ENCODE measurements around the gene SBF1. TPM values are rescaled to one million over a fixed set of nuclear protein-coding genes. Genes with fewer than 3 reads are reported as not detected.

SBF1 gene
- total RNA-seq, 2 experiments from 2014 or later, result 220 to 227 TPM

DNA sequence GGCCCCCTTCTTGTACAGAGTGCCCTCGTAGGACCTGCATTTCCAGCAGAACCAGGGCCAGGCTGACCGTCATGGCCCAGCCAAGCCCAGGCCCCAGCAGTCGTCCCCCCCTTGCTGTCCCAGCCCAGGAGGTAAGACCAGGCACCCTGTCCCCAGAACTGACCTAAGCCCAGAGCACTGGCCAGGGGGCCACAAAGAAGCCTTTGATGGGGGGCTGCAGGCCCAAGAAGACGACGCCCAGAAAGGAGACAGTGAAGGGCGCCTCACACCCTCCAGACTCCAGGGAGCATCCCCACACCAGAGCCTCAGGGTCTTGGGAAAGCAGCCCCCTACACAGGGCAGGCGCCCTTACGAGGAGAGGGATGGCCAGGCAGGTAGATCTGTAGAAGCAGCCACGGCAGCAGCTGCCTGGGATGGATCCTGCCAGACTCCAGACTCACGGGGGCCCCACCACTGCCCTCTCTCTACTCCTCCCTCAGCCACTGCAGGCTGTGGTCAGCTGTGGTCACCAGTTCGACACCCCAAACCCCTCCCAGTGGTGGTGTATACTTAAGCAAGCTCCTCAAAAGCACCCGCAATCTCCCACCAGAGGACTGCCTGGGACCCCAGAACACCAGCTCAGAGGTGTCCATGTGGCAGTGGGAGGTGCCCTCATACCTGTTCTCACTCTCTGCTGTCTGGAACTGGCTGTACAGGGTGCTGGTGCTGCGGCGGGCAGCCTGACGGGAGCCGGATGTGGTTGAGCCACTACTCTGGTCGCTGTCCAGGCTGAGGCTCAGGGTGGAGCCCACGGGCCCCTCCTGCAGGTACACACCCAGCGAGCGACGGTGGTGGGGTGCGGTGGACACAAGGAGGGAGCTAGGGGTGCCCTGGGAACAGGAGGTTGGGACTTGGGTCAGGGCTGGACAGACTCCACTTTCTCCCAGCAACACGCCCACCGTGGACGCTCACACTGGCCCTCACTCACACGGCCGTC, 27.0 kb downstream of the SBF1 start:
- no peaks in the 10 kb centered on the region for H3K27me3 ChIP-seq (ENCODE audit: control insufficient read depth in 1 of 2, insufficient read depth in 2 of 2, low read length in 2 of 2)
- H3K4me1 ChIP-seq (ENCODE audit: insufficient read depth, low read length), result peaks cover 25% of the 10 kb centered on the region
- H3K4me3 ChIP-seq (ENCODE audit: low read length), result no peak overlapping the region
- no peaks in the 10 kb centered on the region for H3K9me3 Mint-ChIP-seq
- H3K9me3 ChIP-seq (ENCODE audit: control insufficient read depth in 1 of 2, insufficient read depth in 1 of 2, low read length in 2 of 2), result no peaks in the 10 kb centered on the region
- peak in 2 of 14 experiments; percentile 0 to 6 for DNase-seq
- TF ChIP-seq, protein P1, sequence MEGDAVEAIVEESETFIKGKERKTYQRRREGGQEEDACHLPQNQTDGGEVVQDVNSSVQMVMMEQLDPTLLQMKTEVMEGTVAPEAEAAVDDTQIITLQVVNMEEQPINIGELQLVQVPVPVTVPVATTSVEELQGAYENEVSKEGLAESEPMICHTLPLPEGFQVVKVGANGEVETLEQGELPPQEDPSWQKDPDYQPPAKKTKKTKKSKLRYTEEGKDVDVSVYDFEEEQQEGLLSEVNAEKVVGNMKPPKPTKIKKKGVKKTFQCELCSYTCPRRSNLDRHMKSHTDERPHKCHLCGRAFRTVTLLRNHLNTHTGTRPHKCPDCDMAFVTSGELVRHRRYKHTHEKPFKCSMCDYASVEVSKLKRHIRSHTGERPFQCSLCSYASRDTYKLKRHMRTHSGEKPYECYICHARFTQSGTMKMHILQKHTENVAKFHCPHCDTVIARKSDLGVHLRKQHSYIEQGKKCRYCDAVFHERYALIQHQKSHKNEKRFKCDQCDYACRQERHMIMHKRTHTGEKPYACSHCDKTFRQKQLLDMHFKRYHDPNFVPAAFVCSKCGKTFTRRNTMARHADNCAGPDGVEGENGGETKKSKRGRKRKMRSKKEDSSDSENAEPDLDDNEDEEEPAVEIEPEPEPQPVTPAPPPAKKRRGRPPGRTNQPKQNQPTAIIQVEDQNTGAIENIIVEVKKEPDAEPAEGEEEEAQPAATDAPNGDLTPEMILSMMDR (IDR thresholded peaks at IDR 0.05), result no peak
- ChIA-PET CTCF (no interaction called here), POLR2A (interaction anchor here (0.9 kb wide), 1 partner anchor 21 kb away, joined by 4 read pairs; no protein-coding TSS in a partner anchor)
- H3K27me3 Mint-ChIP-seq, result no peaks in the 10 kb centered on the region
- no peak overlapping the region for H3K27ac Mint-ChIP-seq
- no peaks in the 10 kb centered on the region for H3K4me1 Mint-ChIP-seq (ENCODE audit: low read depth)
- peaks cover 66% of the 10 kb centered on the region for H3K36me3 ChIP-seq (ENCODE audit: insufficient read depth, low read length)
- H3K27ac ChIP-seq (ENCODE audit: low read depth in 1 of 2, low read length in 2 of 2), result no peak overlapping the region
- intact Hi-C loops (cut with DNase I, micrococcal nuclease), result no loop called here
- H3K36me3 Mint-ChIP-seq (ENCODE audit: low read depth), result peaks cover 74% of the 10 kb centered on the region
- H3K4me3 Mint-ChIP-seq, result no peak overlapping the region
- no peak for ATAC-seq (ENCODE audit: poor library complexity)

GRCh38 chr22:50446708-50447575, 27.9 kb downstream of the SBF1 start:
- Mint-ChIP-seq H3K36me3 (ENCODE audit: low read depth) (peaks cover 75% of the 10 kb centered on the region), H3K4me1 (ENCODE audit: low read depth) (no peaks in the 10 kb centered on the region), H3K4me3 (no peak overlapping the region), H3K9me3 (no peaks in the 10 kb centered on the region), H3K27me3 (no peaks in the 10 kb centered on the region), H3K27ac (no peak overlapping the region)
- peak in 2 of 14 experiments; percentile 0 to 5 for DNase-seq
- ChIA-PET POLR2A (interaction anchor here (0.9 kb wide), 1 partner anchor 22 kb away, joined by 4 read pairs; no protein-coding TSS in a partner anchor), CTCF (no interaction called here)
- Histone ChIP-seq H3K4me3 (ENCODE audit: low read length) (no peak overlapping the region), H3K9me3 (ENCODE audit: control insufficient read depth in 1 of 2, insufficient read depth in 1 of 2, low read length in 2 of 2) (no peaks in the 10 kb centered on the region), H3K27me3 (ENCODE audit: control insufficient read depth in 1 of 2, insufficient read depth in 2 of 2, low read length in 2 of 2) (no peaks in the 10 kb centered on the region), H3K36me3 (ENCODE audit: insufficient read depth, low read length) (peaks cover 64% of the 10 kb centered on the region), H3K27ac (ENCODE audit: low read depth in 1 of 2, low read length in 2 of 2) (peak overlapping the region in 1 of 2 donors; percentile 13), H3K4me1 (ENCODE audit: insufficient read depth, low read length) (peaks cover 25% of the 10 kb centered on the region)
- no peak for ATAC-seq (ENCODE audit: poor library complexity)
- TF ChIP-seq, protein P1 (IDR thresholded peaks at IDR 0.05), result no peak
- intact Hi-C loops (cut with DNase I, micrococcal nuclease), result no loop called here
